Loucy (cell line): Measurements from ENCODE around the gene RALGAPB.
"Not testable (repeated sequence)": the region's sequence is repeated elsewhere in the genome, so short reads cannot be mapped to it uniquely, and the experiment has no call there.

ENCODE experiments used
- H2AFZ ChIP-seq: fragments of 200-600 bp; sonication (generic); 2 replicates; pipeline ENCODE4 v1.6.0; 2016; ENCODE audit warnings: antibody characterized with exemption, mild to moderate bottlenecking, low read length, moderate library complexity
- H3F3A ChIP-seq: fragments of 200-600 bp; 2 replicates; pipeline ENCODE4 v1.6.0; 2016; ENCODE audit warnings: antibody characterized with exemption, low read depth, mild to moderate bottlenecking
- H3K27me3 ChIP-seq: fragments of 200-600 bp; sonication (generic); 2 replicates; pipeline ENCODE4 v1.6.1; 2014; ENCODE audit warnings: low read length, mild to moderate bottlenecking; ENCODE audit not compliant: insufficient read depth, poor library complexity, severe bottlenecking
- H3K36me3 ChIP-seq: fragments of 200-600 bp; sonication (generic); 2 replicates; pipeline ENCODE4 v1.6.1; 2016; ENCODE audit warnings: low read length; ENCODE audit not compliant: insufficient read depth
- H3K4me1 ChIP-seq: fragments of 200-600 bp; sonication (generic); 2 replicates; pipeline ENCODE4 v1.5.1; 2014; ENCODE audit warnings: low read length, mild to moderate bottlenecking; ENCODE audit not compliant: insufficient read depth, poor library complexity, severe bottlenecking
- H3K4me2 ChIP-seq: fragments of 200-600 bp; sonication (generic); 2 replicates; pipeline ENCODE4 v1.6.0; 2014; ENCODE audit warnings: antibody characterized with exemption, low read length, low read depth, mild to moderate bottlenecking; ENCODE audit not compliant: poor library complexity, severe bottlenecking
- H3K4me3 ChIP-seq: fragments of 200-600 bp; sonication (generic); 2 replicates; pipeline ENCODE4 v1.5.1; 2014; ENCODE audit warnings: low read length, mild to moderate bottlenecking, mixed read lengths; ENCODE audit not compliant: poor library complexity, severe bottlenecking
- H3K79me2 ChIP-seq: fragments of 200-600 bp; sonication (generic); 2 replicates; pipeline ENCODE4 v1.6.1; 2014; ENCODE audit warnings: low read length; ENCODE audit not compliant: insufficient read depth
- H3K9ac ChIP-seq: fragments of 200-600 bp; sonication (generic); 2 replicates; pipeline ENCODE4 v1.6.0; 2014; ENCODE audit warnings: mild to moderate bottlenecking, low read depth, low read length, moderate library complexity; ENCODE audit not compliant: poor library complexity, severe bottlenecking
- H3K9me2 ChIP-seq: fragments of 200-600 bp; sonication (generic); replicated peaks from 2 replicates; pipeline ENCODE4 v1.6.1; 2016; ENCODE audit warnings: low read depth, low read length, mixed read lengths
- H3K9me3 ChIP-seq: fragments of 200-600 bp; sonication (generic); 2 replicates; pipeline ENCODE4 v1.6.1; 2014; ENCODE audit warnings: mild to moderate bottlenecking, antibody characterized with exemption, low read length, low read depth; ENCODE audit not compliant: insufficient read depth
- H4K20me1 ChIP-seq: fragments of 200-600 bp; sonication (generic); 2 replicates; pipeline ENCODE4 v1.6.0; 2014; ENCODE audit warnings: antibody characterized with exemption, low read length, mild to moderate bottlenecking; ENCODE audit not compliant: insufficient read depth, poor library complexity, severe bottlenecking
- EZH2phosphoT487 ChIP-seq: fragments of 200-600 bp; IDR thresholded peaks from 2 replicates; pipeline ENCODE4 v1.6.1; 2018; ENCODE audit warnings: antibody characterized with exemption, mild to moderate bottlenecking, moderate library complexity, borderline replicate concordance
- TF ChIP-seq, protein P1 (sequence below): fragments of 200-600 bp; sonication (generic); conservative IDR thresholded peaks from 2 replicates; pipeline ENCODE4 v1.5.1; 2014; ENCODE audit warnings: mild to moderate bottlenecking, antibody characterized with exemption, low read length

The RALGAPB gene

DNA sequence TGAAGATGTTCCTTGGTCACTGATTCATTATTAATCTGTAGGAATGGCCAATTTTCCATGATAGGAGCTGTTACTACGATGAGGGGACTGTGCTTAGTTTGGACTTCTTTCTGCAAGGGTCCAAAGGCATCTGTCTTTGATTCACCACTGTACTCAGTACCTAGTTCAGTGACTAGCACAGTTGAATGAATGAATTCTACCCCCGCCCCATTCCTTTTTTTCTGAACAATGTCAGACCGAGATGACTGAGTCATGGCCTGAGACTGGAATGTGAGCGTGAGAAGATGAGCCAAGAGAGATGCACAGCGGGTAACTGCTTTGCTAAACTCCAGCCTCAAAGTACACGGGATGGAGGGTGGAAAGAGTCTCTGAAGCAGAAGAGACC is 37.1 kb upstream of the RALGAPB start:
- peaks cover 9% of the 10 kb centered on the region for H3K27me3 ChIP-seq
- H3K4me3 ChIP-seq = no peak overlapping the region

DNA sequence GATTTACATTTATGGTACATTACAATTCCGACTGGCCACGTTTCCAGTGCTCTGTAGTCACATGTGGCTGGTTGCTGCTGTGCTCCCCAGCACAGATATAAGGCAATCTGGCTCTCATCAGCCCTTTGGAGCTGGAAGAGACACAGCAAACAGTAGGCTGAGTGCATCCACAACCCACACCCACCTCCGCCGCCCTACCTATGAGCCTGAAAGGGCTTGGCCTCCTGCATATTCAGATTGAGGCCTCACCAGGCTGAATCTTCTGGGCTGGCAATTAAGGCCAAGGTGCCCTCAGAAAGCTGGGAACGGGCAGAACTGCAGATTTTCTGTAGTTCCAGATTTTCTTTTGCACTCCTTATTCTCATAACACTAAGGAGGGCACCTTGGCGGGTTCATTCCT is 34.8 kb upstream of the RALGAPB start:
- no peak overlapping the region for H2AFZ ChIP-seq
- H3K9me3 ChIP-seq = no peaks in the 10 kb centered on the region
- TF ChIP-seq, protein P1, sequence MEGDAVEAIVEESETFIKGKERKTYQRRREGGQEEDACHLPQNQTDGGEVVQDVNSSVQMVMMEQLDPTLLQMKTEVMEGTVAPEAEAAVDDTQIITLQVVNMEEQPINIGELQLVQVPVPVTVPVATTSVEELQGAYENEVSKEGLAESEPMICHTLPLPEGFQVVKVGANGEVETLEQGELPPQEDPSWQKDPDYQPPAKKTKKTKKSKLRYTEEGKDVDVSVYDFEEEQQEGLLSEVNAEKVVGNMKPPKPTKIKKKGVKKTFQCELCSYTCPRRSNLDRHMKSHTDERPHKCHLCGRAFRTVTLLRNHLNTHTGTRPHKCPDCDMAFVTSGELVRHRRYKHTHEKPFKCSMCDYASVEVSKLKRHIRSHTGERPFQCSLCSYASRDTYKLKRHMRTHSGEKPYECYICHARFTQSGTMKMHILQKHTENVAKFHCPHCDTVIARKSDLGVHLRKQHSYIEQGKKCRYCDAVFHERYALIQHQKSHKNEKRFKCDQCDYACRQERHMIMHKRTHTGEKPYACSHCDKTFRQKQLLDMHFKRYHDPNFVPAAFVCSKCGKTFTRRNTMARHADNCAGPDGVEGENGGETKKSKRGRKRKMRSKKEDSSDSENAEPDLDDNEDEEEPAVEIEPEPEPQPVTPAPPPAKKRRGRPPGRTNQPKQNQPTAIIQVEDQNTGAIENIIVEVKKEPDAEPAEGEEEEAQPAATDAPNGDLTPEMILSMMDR = no peak
- no peak for TF ChIP-seq EZH2phosphoT487
- no peaks in the 10 kb centered on the region for H3K9me2 ChIP-seq
- peaks cover 9% of the 10 kb centered on the region for H3K27me3 ChIP-seq
- no peak overlapping the region for H3K9ac ChIP-seq
- H4K20me1 ChIP-seq = peaks cover 19% of the 10 kb centered on the region
- no peak overlapping the region for H3K4me2 ChIP-seq
- H3K4me1 ChIP-seq = peaks cover 9% of the 10 kb centered on the region
- no peak overlapping the region for H3K4me3 ChIP-seq
- peaks cover 24% of the 10 kb centered on the region for H3K79me2 ChIP-seq
- peaks cover 1% of the 10 kb centered on the region; the same call in 1 of the 2 replicates for H3K36me3 ChIP-seq
- H3F3A ChIP-seq = no peaks in the 10 kb centered on the region

More for the DNA sequence above, 37.1 kb upstream of the RALGAPB start:
- TF ChIP-seq, protein P1 = no peak
- TF ChIP-seq EZH2phosphoT487 = no peak
- peak overlapping the region; percentile 72 for H2AFZ ChIP-seq
- peaks cover 30% of the 10 kb centered on the region for H3K4me1 ChIP-seq
- H3K9me3 ChIP-seq = no peaks in the 10 kb centered on the region
- H3K79me2 ChIP-seq = peaks cover 46% of the 10 kb centered on the region
- no peaks in the 10 kb centered on the region for H3F3A ChIP-seq
- H3K4me2 ChIP-seq = no peak overlapping the region
- no peaks in the 10 kb centered on the region for H3K9me2 ChIP-seq
- no peak overlapping the region for H3K9ac ChIP-seq
- H3K36me3 ChIP-seq = peaks cover 23% of the 10 kb centered on the region; the same call in 1 of the 2 replicates
- peaks cover 42% of the 10 kb centered on the region for H4K20me1 ChIP-seq

DNA sequence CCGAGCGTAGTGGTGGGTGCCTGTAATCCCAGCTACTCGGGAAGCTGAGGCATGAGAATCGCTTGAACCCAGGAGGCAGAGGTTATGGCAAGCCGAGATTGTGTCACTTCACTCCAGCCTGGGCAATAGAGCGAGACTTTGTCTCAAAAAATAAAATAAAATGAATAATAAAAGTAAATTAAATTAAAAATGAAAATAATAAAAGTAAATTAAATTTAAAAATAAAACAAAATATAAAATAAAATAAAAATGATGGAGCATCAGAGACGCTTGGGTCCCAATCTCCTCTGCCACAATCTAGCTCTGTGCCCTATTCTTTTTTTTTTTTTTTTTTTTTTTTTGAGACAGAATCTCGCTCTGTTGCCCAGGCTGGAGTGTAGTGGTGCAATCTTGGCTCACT is 31.5 kb upstream of the RALGAPB start:
- H3K9me3 ChIP-seq, H2AFZ ChIP-seq, H3K9me2 ChIP-seq, H3K9ac ChIP-seq, H3F3A ChIP-seq, H3K36me3 ChIP-seq, H4K20me1 ChIP-seq, H3K79me2 ChIP-seq, H3K27me3 ChIP-seq, H3K4me1 ChIP-seq, H3K4me2 ChIP-seq, H3K4me3 ChIP-seq: not testable (repeated sequence)

DNA sequence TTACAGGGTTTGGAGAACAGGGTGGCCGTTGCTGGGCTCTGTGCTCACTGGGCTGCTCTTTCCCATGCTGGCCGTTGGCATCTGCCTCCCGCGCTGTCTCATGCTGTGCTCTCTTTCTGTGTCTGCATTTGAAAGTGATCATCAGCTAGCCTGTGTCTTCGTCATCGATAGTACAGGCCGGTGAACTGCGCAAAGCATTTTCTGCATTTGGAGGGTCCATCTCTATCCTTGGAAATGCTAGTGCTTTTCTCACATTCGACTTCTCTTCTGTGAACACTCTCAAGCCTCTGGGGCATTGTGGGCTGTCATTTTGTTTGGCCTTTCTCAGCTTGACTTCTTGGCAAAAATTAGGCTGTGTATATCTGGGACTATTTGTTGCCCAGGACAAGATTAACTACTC is 30.7 kb upstream of the RALGAPB start:
- H2AFZ ChIP-seq = no peak overlapping the region

More for the DNA sequence above, 30.7 kb upstream of the RALGAPB start:
- TF ChIP-seq, protein P1 = no peak
- no peak for TF ChIP-seq EZH2phosphoT487
- Histone ChIP-seq H3K79me2 (peaks cover 4% of the 10 kb centered on the region), H4K20me1 (no peaks in the 10 kb centered on the region), H3K27me3 (no peaks in the 10 kb centered on the region), H3K4me2 (no peak overlapping the region), H3K9me3 (no peaks in the 10 kb centered on the region), H3K36me3 (no peaks in the 10 kb centered on the region), H3K4me1 (no peaks in the 10 kb centered on the region), H3K4me3 (no peak overlapping the region), H3K9ac (no peak overlapping the region), H3F3A (no peaks in the 10 kb centered on the region), H3K9me2 (no peaks in the 10 kb centered on the region)
